HepG2 (cell line): ENCODE measurements around the gene TGFBR1. TPM values are rescaled to one million over a fixed set of nuclear protein-coding genes. Genes with fewer than 3 reads are reported as not detected.
A peak's percentile ranks its signal among the peaks of the same experiment; 100 is the strongest.

Source experiments
- ATAC-seq: fragments of 200-7000 bp; cut with Tn5 transposase; 3 replicates; pipeline ENCODE4 v1.9.1; 2020; ENCODE audit warnings: mild to moderate bottlenecking, moderate library complexity
- BruUV-seq: library from RNA; stranded (reverse); fragments of 400-500 nt; replicated peaks from 2 replicates; lab custom pipeline; 2021; lab: Mats Ljungman, UMichigan
- CTCF ChIA-PET: fragments of 300-600 bp; formaldehyde crosslinking; extraction: SDS; loops from one replicate; lab custom pipeline; 2021; ENCODE audit warnings: low total read pairs, inconsistent platforms, low intra/inter-chr PET ratio; lab: Yijun Ruan, JAX
- POLR2A ChIA-PET: fragments of 350-600 bp; sonication (Branson Sonifier 250); formaldehyde crosslinking; loops from one replicate; lab custom pipeline; 2020; ENCODE audit warnings: antibody characterized with exemption, inconsistent platforms; lab: Yijun Ruan, JAX
- DNase-seq: peaks from one replicate; pipeline ENCODE4 v3.0.0-alpha.2; 2015; ENCODE audit warnings: low spot score
- FAIRE-seq: peaks from 3 replicates; lab custom pipeline; 2011; peaks lifted over from hg19 to GRCh38; lab: Jason Lieb, UNC
- H2AFZ ChIP-seq: one replicate; pipeline ENCODE4 v1.6.1; 2011; ENCODE audit warnings: low read length, inconsistent platforms
- H3K27ac ChIP-seq: fragments of 300-600 bp; 3 replicates; pipeline ENCODE4 v1.8.0; 2011; ENCODE audit warnings: mixed run types, mild to moderate bottlenecking, mixed read lengths, low read length, inconsistent platforms; ENCODE audit not compliant: insufficient read depth; ENCODE audit errors: extremely low read length
- H3K27me3 ChIP-seq, 2 experiments: fragments of 200-600 bp in 1 of 2; 2 replicates in 1 of 2; 3 replicates in 1 of 2; pipeline versions ENCODE4 v1.6.0 to v1.8.0; 2011; ENCODE audit warnings: low read length in 2 of 2, mild to moderate bottlenecking in 2 of 2, moderate library complexity in 2 of 2, inconsistent platforms in 1 of 2; ENCODE audit not compliant: insufficient read depth in 2 of 2, control insufficient read depth in 1 of 2
- H3K36me3 ChIP-seq, 2 experiments: fragments of 200-600 bp in 1 of 2; replicated peaks in 1 of 2; 2 replicates in 1 of 2; 3 replicates in 1 of 2; pipeline versions ENCODE4 v1.5.1 to v1.8.0; 2011; ENCODE audit warnings: low read length in 2 of 2, inconsistent platforms in 1 of 2; ENCODE audit not compliant: insufficient read depth in 2 of 2, control insufficient read depth in 1 of 2
- H3K4me1 ChIP-seq: 2 replicates; pipeline ENCODE4 v1.5.1; 2012; ENCODE audit warnings: low read length, inconsistent platforms; ENCODE audit not compliant: insufficient read depth
- H3K4me2 ChIP-seq: 2 replicates; pipeline ENCODE4 v1.6.0; 2011; ENCODE audit warnings: low read depth, low read length, inconsistent platforms
- H3K4me3 ChIP-seq, 3 experiments: fragments of 200-600 bp in 1 of 3; sonication (generic), shearing (Covaris generic) in 1 of 3; replicated peaks in 1 of 3; 2 replicates each; pipeline ENCODE4 v1.5.1; 2011 to 2016; ENCODE audit warnings: low read length in 3 of 3, inconsistent platforms in 2 of 3, low read depth in 2 of 3, mild to moderate bottlenecking in 2 of 3, control low read depth in 1 of 3, mixed read lengths in 1 of 3; ENCODE audit not compliant: insufficient read depth in 1 of 3
- H3K79me2 ChIP-seq: one replicate; pipeline ENCODE4 v1.6.1; 2011; ENCODE audit warnings: low read length, inconsistent platforms; ENCODE audit not compliant: insufficient read depth
- H3K9ac ChIP-seq: 2 replicates; pipeline ENCODE4 v1.6.0; 2011; ENCODE audit warnings: mild to moderate bottlenecking, low read depth, low read length, inconsistent platforms; ENCODE audit not compliant: insufficient read depth
- H3K9me3 ChIP-seq: 2 replicates; pipeline ENCODE4 v1.5.1; 2012; ENCODE audit warnings: mild to moderate bottlenecking, low read length
- H4K20me1 ChIP-seq: 2 replicates; pipeline ENCODE4 v1.6.0; 2011; ENCODE audit warnings: inconsistent platforms, mild to moderate bottlenecking, low read length, moderate library complexity; ENCODE audit not compliant: insufficient read depth
- ELF4 ChIP-seq: sonication (generic); formaldehyde crosslinking; IDR thresholded peaks from 2 replicates; pipeline ENCODE4 v1.5.0; 2020; ENCODE audit warnings: missing genetic modification reagents, mild to moderate bottlenecking, moderate library complexity, borderline replicate concordance
- KLF15 ChIP-seq: sonication (generic); formaldehyde crosslinking; IDR thresholded peaks from 2 replicates; pipeline ENCODE4 v1.8.1; 2023; ENCODE audit warnings: borderline replicate concordance, mild to moderate bottlenecking, inconsistent platforms, missing genetic modification reagents, mixed read lengths
- MTERF4 ChIP-seq: sonication (generic); formaldehyde crosslinking; IDR thresholded peaks from 2 replicates; pipeline ENCODE4 v1.8.0; 2023; ENCODE audit warnings: mild to moderate bottlenecking, missing genetic modification reagents
- NAIF1 ChIP-seq: sonication (generic); formaldehyde crosslinking; IDR thresholded peaks from 2 replicates; pipeline ENCODE4 v1.5.0; 2020; ENCODE audit warnings: mild to moderate bottlenecking, missing genetic modification reagents, borderline replicate concordance
- NR2F2 ChIP-seq: IDR thresholded peaks from 2 replicates; pipeline ENCODE4 v1.6.1; 2012; ENCODE audit warnings: low read depth, inconsistent platforms, borderline replicate concordance
- PRMT3 ChIP-seq: sonication (generic); formaldehyde crosslinking; IDR thresholded peaks from 2 replicates; pipeline ENCODE4 v1.8.1; 2022; ENCODE audit warnings: low read depth, mild to moderate bottlenecking, moderate library complexity, missing genetic modification reagents, borderline replicate concordance
- REPIN1 ChIP-seq: sonication (generic); formaldehyde crosslinking; IDR thresholded peaks from 2 replicates; pipeline ENCODE4 v1.8.0; 2022; ENCODE audit warnings: missing genetic modification reagents, low read depth, mild to moderate bottlenecking, borderline replicate concordance
- TBX3 ChIP-seq: fragments of 450-650 bp; IDR thresholded peaks from 2 replicates; pipeline ENCODE4 v1.6.1; 2017; ENCODE audit warnings: antibody characterized with exemption, mild to moderate bottlenecking, inconsistent platforms, borderline replicate concordance
- TMF1 ChIP-seq: sonication (generic); formaldehyde crosslinking; IDR thresholded peaks from 2 replicates; pipeline ENCODE4 v1.8.1; 2022; ENCODE audit warnings: low read depth, missing genetic modification reagents
- ZNF235 ChIP-seq: sonication (generic); formaldehyde crosslinking; IDR thresholded peaks from 2 replicates; pipeline ENCODE4 v1.8.1; 2023; ENCODE audit warnings: mild to moderate bottlenecking, missing genetic modification reagents, borderline replicate concordance
- ZNF362 ChIP-seq: sonication (generic); formaldehyde crosslinking; IDR thresholded peaks from 2 replicates; pipeline ENCODE4 v1.4.0; 2020; ENCODE audit warnings: missing genetic modification reagents, mild to moderate bottlenecking, borderline replicate concordance
- ZNF629 ChIP-seq: sonication (generic); formaldehyde crosslinking; conservative IDR thresholded peaks from 2 replicates; pipeline ENCODE4 v1.5.0; 2020; ENCODE audit warnings: missing genetic modification reagents
- ZNF652 ChIP-seq: IDR thresholded peaks from 2 replicates; pipeline ENCODE4 v1.6.1; 2016; ENCODE audit warnings: low read depth, borderline replicate concordance
- ZNF749 ChIP-seq: sonication (generic); formaldehyde crosslinking; IDR thresholded peaks from 2 replicates; pipeline ENCODE4 v1.8.0; 2022; ENCODE audit warnings: mild to moderate bottlenecking, missing genetic modification reagents, moderate library complexity, borderline replicate concordance
- ZNF75D ChIP-seq: sonication (generic); formaldehyde crosslinking; IDR thresholded peaks from 2 replicates; pipeline ENCODE4 v1.8.1; 2023; ENCODE audit warnings: missing genetic modification reagents, mild to moderate bottlenecking, borderline replicate concordance
- WGBS: methylation state at CpG from one replicate; pipeline ENCODE4 v1.1.6; 2017; ENCODE audit warnings: low lambda C conversion rate; 5-methylcytosine and 5-hydroxymethylcytosine counted together
- in situ Hi-C: cut with HindIII; loops from 2 replicates; pipeline ENCODE4 v1.10.0; 2017; ENCODE audit warnings: low pct_unique_long_range_greater_than_20kb; ENCODE audit not compliant: extremely low pct_ligation_motif_present
- intact Hi-C: fragments of 100-400 bp; cut with micrococcal nuclease; formaldehyde crosslinking; loops from one replicate; pipeline ENCODE4 v1.10.0; 2022; ENCODE audit not compliant: unreplicated experiment
- polyA plus RNA-seq, 8 experiments: library from polyadenylated mRNA; depleted of rRNA in 3 of 8; stranded (reverse) in 7 of 8; unstranded in 1 of 8; fragments of >200 nt; fragmentation: Illumina TruSeq in 4 of 8; extraction: Trizol in 4 of 8; gene quantifications; 2 replicates each; pipeline versions ENCODE4 v1.2.1 to v1.2.3, GENCODE V29; 2011 to 2016; ENCODE audit warnings: low read depth in 4 of 8, missing spikeins in 1 of 8, mixed read lengths in 1 of 8; ENCODE audit not compliant: insufficient read depth in 1 of 8
- total RNA-seq, 5 experiments: library from RNA; depleted of rRNA; stranded (reverse); fragments of >200 nt; fragmentation: Illumina TruSeq; extraction: Trizol; gene quantifications; 2 replicates each; pipeline ENCODE4 v1.2.3, GENCODE V29; 2016; ENCODE audit warnings: low read depth in 1 of 5

Gene TGFBR1
- total and polyA plus RNA-seq, 2 of the 13 experiments (the other 11 are each of a cell fraction or from before 2014, with no cell fraction given): 16.8 to 23.9 TPM

- no peak overlapping the region for H3K27ac ChIP-seq
- H3K4me1 ChIP-seq: no peaks in the 10 kb centered on the region
- DNase-seq (no peak), FAIRE-seq (no peak), ATAC-seq (no peak)
- H3K4me2 ChIP-seq: no peak overlapping the region
- no peak overlapping the region for H3K9ac ChIP-seq
- no peaks in the 10 kb centered on the region for H3K27me3 ChIP-seq
- peaks cover 3% of the 10 kb centered on the region for H3K79me2 ChIP-seq
- BruUV-seq: no TSS peak
- H4K20me1 ChIP-seq: no peaks in the 10 kb centered on the region
- intact Hi-C loops (no loop called here), in situ Hi-C loops (no loop called here)
- no peak overlapping the region for H2AFZ ChIP-seq
- peaks cover 0 to 3% of the 10 kb centered on the region in 2 experiments; a peak in 1 of 5 replicates for H3K36me3 ChIP-seq
- no peaks in the 10 kb centered on the region for H3K9me3 ChIP-seq
- H3K4me3 ChIP-seq: no peak overlapping the region
- ChIA-PET CTCF (no interaction called here), POLR2A (no interaction called here)
- no peak for TF ChIP-seq ZNF235 (CRISPR knock-in tag)
- 0 out of 2 replicates have a peak, but pooled peaks have one; percentile 36 for TF ChIP-seq ZNF652 (CRISPR knock-in tag)
- WGBS: 94% methylated on average over 3 of the region's 3 CpGs
Observed at GRCh38 chr9:99127356-99128132, 22.6 kb downstream of the TGFBR1 start.

- no peak overlapping the region for H3K27ac ChIP-seq
- H2AFZ ChIP-seq: no peak overlapping the region
- no peak for FAIRE-seq
- peaks cover 3% of the 10 kb centered on the region for H3K79me2 ChIP-seq
- ChIA-PET CTCF (no interaction called here), POLR2A (no interaction called here)
- no peak for DNase-seq
- intact Hi-C loops: no loop called here
- no peaks in the 10 kb centered on the region for H3K4me1 ChIP-seq
- H3K4me3 ChIP-seq: no peak overlapping the region
- 100% methylated on average over 1 of the region's 1 CpG for WGBS
- no peak overlapping the region for H3K4me2 ChIP-seq
- H4K20me1 ChIP-seq: no peaks in the 10 kb centered on the region
- no TSS peak for BruUV-seq
- H3K9me3 ChIP-seq: no peaks in the 10 kb centered on the region
- H3K9ac ChIP-seq: no peak overlapping the region
- ATAC-seq: no peak
- no peaks in the 10 kb centered on the region for H3K27me3 ChIP-seq
- in situ Hi-C loops: no loop called here
- peaks cover 0 to 3% of the 10 kb centered on the region in 2 experiments; a peak in 1 of 5 replicates for H3K36me3 ChIP-seq
- TF ChIP-seq ZNF75D (CRISPR knock-in tag) (no peak), NR2F2 (no peak), MTERF4 (CRISPR knock-in tag) (no peak), ELF4 (CRISPR knock-in tag) (no peak), TMF1 (CRISPR knock-in tag) (no peak), NAIF1 (CRISPR knock-in tag) (no peak), ZNF749 (CRISPR knock-in tag) (no peak), TBX3 (no peak), ZNF362 (no peak), REPIN1 (no peak), ZNF629 (no peak), PRMT3 (CRISPR knock-in tag) (no peak), KLF15 (CRISPR knock-in tag) (no peak)
Observed at GRCh38 chr9:99128133-99128406, 23.2 kb downstream of the TGFBR1 start.
